HEK293T (cell line): Measurements from ENCODE around the gene DOLPP1.
A peak's percentile ranks its signal among the peaks of the same experiment; 100 is the strongest.
"Not testable (repeated sequence)": the region's sequence is repeated elsewhere in the genome, so short reads cannot be mapped to it uniquely, and the experiment has no call there.

Experiments used
- CTCF ChIA-PET: fragments of 350-600 bp; formaldehyde crosslinking; extraction: SDS; loops from one replicate; lab custom pipeline; 2021; ENCODE audit warnings: antibody characterized with exemption, inconsistent platforms; lab: Yijun Ruan, JAX
- POLR2A ChIA-PET: fragments of 350-600 bp; formaldehyde crosslinking; extraction: SDS; loops from one replicate; lab custom pipeline; 2020; ENCODE audit warnings: antibody characterized with exemption, inconsistent platforms; lab: Yijun Ruan, JAX
- DNase-seq: peaks from one replicate; pipeline ENCODE4 v3.0.0; 2012; ENCODE audit warnings: mixed read lengths; ENCODE audit errors: extremely low spot score
- ARNT ChIP-seq: fragments of 450-650 bp; IDR thresholded peaks from 2 replicates; pipeline ENCODE4 v1.6.1; 2017; ENCODE audit warnings: mild to moderate bottlenecking
- BHLHE40 ChIP-seq: fragments of 450-650 bp; IDR thresholded peaks from 2 replicates; pipeline ENCODE4 v1.6.1; 2016; ENCODE audit warnings: mild to moderate bottlenecking, moderate library complexity, borderline replicate concordance
- CTBP1 ChIP-seq: fragments of 450-650 bp; IDR thresholded peaks from 2 replicates; pipeline ENCODE4 v1.6.1; 2016; ENCODE audit warnings: borderline replicate concordance
- ELF4 ChIP-seq: fragments of 450-650 bp; IDR thresholded peaks from 2 replicates; pipeline ENCODE4 v1.6.1; 2017; ENCODE audit warnings: antibody characterized with exemption
- FOXA1 ChIP-seq: fragments of 450-650 bp; IDR thresholded peaks from 2 replicates; pipeline ENCODE4 v1.6.1; 2016; ENCODE audit warnings: mild to moderate bottlenecking
- FOXK2 ChIP-seq: fragments of 450-650 bp; IDR thresholded peaks from 2 replicates; pipeline ENCODE4 v1.6.1; 2016; ENCODE audit warnings: mild to moderate bottlenecking
- FOXM1 ChIP-seq: fragments of 450-650 bp; IDR thresholded peaks from 2 replicates; pipeline ENCODE4 v1.6.1; 2017; ENCODE audit warnings: mild to moderate bottlenecking, borderline replicate concordance
- HDGF ChIP-seq: fragments of 450-650 bp; IDR thresholded peaks from 2 replicates; pipeline ENCODE4 v1.6.1; 2017; ENCODE audit warnings: antibody characterized with exemption, borderline replicate concordance
- L3MBTL2 ChIP-seq: fragments of 450-650 bp; conservative IDR thresholded peaks from 2 replicates; pipeline ENCODE4 v1.6.1; 2016; ENCODE audit warnings: mild to moderate bottlenecking
- LEF1 ChIP-seq: fragments of 450-650 bp; IDR thresholded peaks from 2 replicates; pipeline ENCODE4 v1.6.1; 2017; ENCODE audit warnings: mild to moderate bottlenecking, borderline replicate concordance
- NFRKB ChIP-seq: fragments of 450-650 bp; IDR thresholded peaks from 2 replicates; pipeline ENCODE4 v1.6.1; 2016; ENCODE audit warnings: mild to moderate bottlenecking, moderate library complexity
- PKNOX1 ChIP-seq: fragments of 450-650 bp; IDR thresholded peaks from 2 replicates; pipeline ENCODE4 v1.6.1; 2016
- SP1 ChIP-seq: fragments of 450-650 bp; IDR thresholded peaks from 2 replicates; pipeline ENCODE4 v1.6.1; 2017
- SUZ12 ChIP-seq: fragments of 450-650 bp; IDR thresholded peaks from 2 replicates; pipeline ENCODE4 v1.6.1; 2016; ENCODE audit warnings: mild to moderate bottlenecking
- TARDBP ChIP-seq: fragments of 450-650 bp; IDR thresholded peaks from 2 replicates; pipeline ENCODE4 v1.6.1; 2016
- ZNF384 ChIP-seq: fragments of 450-650 bp; IDR thresholded peaks from 2 replicates; pipeline ENCODE4 v1.6.1; 2016

Gene DOLPP1

GRCh38 chr9:129080601-129081387 is at the start of gene DOLPP1:
DOLPP1 (plus strand) TSS chr9:129081111; CDS start chr9:129081132, 21 bp downstream.
- TF ChIP-seq FOXM1 (no peak), FOXA1 (no peak), LEF1 (peak; percentile 98), HDGF (peak; percentile 76; the same call in 1 of the 2 replicates), FOXK2 (no peak), TARDBP (no peak), L3MBTL2 (peak; percentile 71), BHLHE40 (no peak), ELF4 (no peak)
- POLR2A ChIA-PET = interaction anchor here (0.6 to 1.7 kb wide), 21 partner anchors 7 to 393 kb away, joined by 3 to 10 read pairs (median 4); partner anchors contain the start of genes CRAT, MIGA2, PTPA and SH3GLB2
- CTCF ChIA-PET = no interaction called here
- peak; percentile 99 for DNase-seq

GRCh38 chr9:129031514-129031913 is 49.4 kb upstream of the DOLPP1 start:
- TF ChIP-seq LEF1 = no peak
- TF ChIP-seq TARDBP = no peak
- TF ChIP-seq L3MBTL2 = no peak
- TF ChIP-seq FOXM1 = no peak
- TF ChIP-seq BHLHE40 = no peak
- CTCF ChIA-PET = no interaction called here
- POLR2A ChIA-PET = no interaction called here
- DNase-seq = no peak

GRCh38 chr9:129032541-129033159 is 48.3 kb upstream of the DOLPP1 start:
- ChIA-PET POLR2A (no interaction called here), CTCF (no interaction called here)
- no peak for TF ChIP-seq ARNT
- TF ChIP-seq FOXA1 = no peak
- TF ChIP-seq FOXK2 = no peak
- no peak for TF ChIP-seq PKNOX1
- no peak for TF ChIP-seq CTBP1
- DNase-seq = no peak

GRCh38 chr9:129033216-129033615 is 47.7 kb upstream of the DOLPP1 start:
- POLR2A ChIA-PET = no interaction called here
- no peak for DNase-seq
- TF ChIP-seq L3MBTL2 (no peak), LEF1 (no peak), SP1 (no peak), ZNF384 (no peak), ELF4 (no peak), HDGF (no peak), NFRKB (no peak), BHLHE40 (no peak), CTBP1 (no peak), FOXA1 (no peak), ARNT (no peak), TARDBP (no peak), FOXK2 (no peak), PKNOX1 (no peak), FOXM1 (no peak), SUZ12 (no peak)
- CTCF ChIA-PET = no interaction called here

- ChIA-PET POLR2A (interaction anchor here (0.6 to 1.4 kb wide), 13 partner anchors 8 to 592 kb away, joined by 3 to 10 read pairs (median 3); partner anchors contain the start of genes DOLPP1, ENDOG and SH3GLB2), CTCF (interaction anchor here (1.0 kb wide), 1 partner anchor 9 kb away, joined by 3 read pairs; no protein-coding TSS in a partner anchor)
- not testable (repeated sequence) for DNase-seq
Observed at GRCh38 chr9:129035838-129036237, 45.1 kb upstream of the DOLPP1 start.

GRCh38 chr9:129036241-129036922 is 44.5 kb upstream of the DOLPP1 start, which contains the start of gene MIGA2:
MIGA2 (plus strand) TSS chr9:129036626; CDS start chr9:129040595, 3,969 bp downstream.
- ChIA-PET CTCF (interaction anchor here (1.0 kb wide), 1 partner anchor 9 kb away, joined by 3 read pairs; no protein-coding TSS in a partner anchor), POLR2A (interaction anchor here (0.6 to 1.4 kb wide), 14 partner anchors 9 to 591 kb away, joined by 3 to 10 read pairs (median 3); partner anchors contain the start of genes DOLPP1, ENDOG and SH3GLB2)
- TF ChIP-seq HDGF (no peak), FOXK2 (no peak), ELF4 (no peak), NFRKB (no peak), FOXM1 (no peak), PKNOX1 (peak; percentile 97)
- peak; percentile 97 for DNase-seq
